GM23338 (cell line): ENCODE results near the gene CAPN1. TPM values are rescaled to one million over a fixed set of nuclear protein-coding genes. Genes with fewer than 3 reads are reported as not detected.

Experiments
- ATAC-seq: fragments of 200-7000 bp; cut with Tn5 transposase; 3 replicates; pipeline ENCODE4 v1.9.1; 2020
- DNase-seq: peaks from one replicate; pipeline ENCODE4 v3.0.0-alpha.2; 2015; ENCODE audit warnings: low spot score
- H2AFZ ChIP-seq: fragments of 200-600 bp; sonication (generic); 2 replicates; pipeline ENCODE4 v1.8.0; 2016; ENCODE audit warnings: antibody characterized with exemption, mild to moderate bottlenecking, moderate library complexity
- H3F3A ChIP-seq: fragments of 200-600 bp; sonication (generic); replicated peaks from 2 replicates; pipeline ENCODE4 v1.8.0; 2017; ENCODE audit warnings: antibody characterized with exemption, mixed run types, low read depth
- H3K27ac ChIP-seq: fragments of 200-600 bp; sonication (generic); 2 replicates; pipeline ENCODE4 v1.6.1; 2016; ENCODE audit warnings: low read depth
- H3K27me3 ChIP-seq: fragments of 200-600 bp; sonication (generic); 2 replicates; pipeline ENCODE4 v1.8.0; 2016; ENCODE audit warnings: mild to moderate bottlenecking, mixed run types, moderate library complexity; ENCODE audit not compliant: insufficient read depth
- H3K36me3 ChIP-seq: fragments of 200-600 bp; sonication (generic); 2 replicates; pipeline ENCODE4 v1.8.0; 2016; ENCODE audit warnings: mild to moderate bottlenecking; ENCODE audit not compliant: insufficient read depth
- H3K4me1 ChIP-seq: fragments of 200-600 bp; sonication (generic); 2 replicates; pipeline ENCODE4 v1.8.0; 2016; ENCODE audit warnings: mild to moderate bottlenecking, moderate library complexity; ENCODE audit not compliant: insufficient read depth
- H3K4me2 ChIP-seq: fragments of 200-600 bp; sonication (generic); 2 replicates; pipeline ENCODE4 v1.7.1; 2017; ENCODE audit warnings: mixed run types
- H3K4me3 ChIP-seq: fragments of 200-600 bp; sonication (generic); 2 replicates; pipeline ENCODE4 v1.6.1; 2016; ENCODE audit warnings: mixed run types
- H3K79me2 ChIP-seq: fragments of 200-600 bp; sonication (generic); replicated peaks from 2 replicates; pipeline ENCODE4 v1.8.0; 2017; ENCODE audit warnings: mild to moderate bottlenecking; ENCODE audit not compliant: insufficient read depth
- H3K9me2 ChIP-seq: fragments of 200-600 bp; sonication (generic); 2 replicates; pipeline ENCODE4 v1.8.0; 2017; ENCODE audit not compliant: insufficient read depth
- H4K20me1 ChIP-seq: fragments of 200-600 bp; sonication (generic); replicated peaks from 2 replicates; pipeline ENCODE4 v1.8.0; 2017; ENCODE audit warnings: mild to moderate bottlenecking; ENCODE audit not compliant: insufficient read depth
- H3K27ac Mint-ChIP-seq: 2 replicates; pipeline ENCODE4 v1.8.0; 2020; ENCODE audit warnings: inconsistent platforms, mild to moderate bottlenecking, moderate library complexity, mixed read lengths
- H3K27me3 Mint-ChIP-seq: 3 replicates; pipeline ENCODE4 v1.8.0; 2022; ENCODE audit warnings: low read depth, mild to moderate bottlenecking, moderate library complexity, mixed read lengths, inconsistent platforms; ENCODE audit not compliant: insufficient read depth, poor library complexity
- H3K36me3 Mint-ChIP-seq: 3 replicates; pipeline ENCODE4 v1.8.0; 2021; ENCODE audit warnings: low read depth, mild to moderate bottlenecking, inconsistent platforms, moderate library complexity, mixed read lengths
- H3K4me1 Mint-ChIP-seq: 3 replicates; pipeline ENCODE4 v1.8.0; 2020; ENCODE audit warnings: mild to moderate bottlenecking, inconsistent platforms, mixed read lengths
- H3K4me3 Mint-ChIP-seq: 3 replicates; pipeline ENCODE4 v1.8.0; 2021; ENCODE audit warnings: moderate library complexity, mild to moderate bottlenecking, inconsistent platforms, mixed read lengths
- H3K9me3 Mint-ChIP-seq: 3 replicates; pipeline ENCODE4 v1.8.0; 2020; ENCODE audit warnings: moderate library complexity, mild to moderate bottlenecking, inconsistent platforms, mixed read lengths
- CREB1 ChIP-seq: fragments of 250-450 bp; sonication (Bioruptor Pico); IDR thresholded peaks from 2 replicates; pipeline ENCODE4 v1.5.0; 2020; ENCODE audit warnings: low read depth, mild to moderate bottlenecking, moderate library complexity
- JUNB ChIP-seq: IDR thresholded peaks from one replicate; pipeline ENCODE4 v1.6.1; 2016; ENCODE audit warnings: antibody characterized with exemption; ENCODE audit not compliant: unreplicated experiment
- NANOG ChIP-seq: IDR thresholded peaks from 2 replicates; pipeline ENCODE4 v1.6.1; 2016; ENCODE audit warnings: antibody characterized with exemption, borderline replicate concordance
- POLR2AphosphoS5 ChIP-seq: IDR thresholded peaks from 2 replicates; pipeline ENCODE4 v1.6.1; 2016; ENCODE audit warnings: antibody characterized with exemption, low read depth
- polyA plus RNA-seq: library from polyadenylated mRNA; unstranded; fragments of >200 nt; fragmentation: Nextera tagmentation; extraction: Ambion mirVana; gene quantifications from 2 replicates; pipeline ENCODE4 v1.2.1, GENCODE V29; 2016
- total RNA-seq: library from RNA; depleted of rRNA; stranded (reverse); fragments of >200 nt; shearing (Covaris generic); gene quantifications from 2 replicates; pipeline ENCODE4 v1.2.3, GENCODE V29; 2014
- TF ChIP-seq, protein P1 (sequence below): IDR thresholded peaks from one replicate; pipeline ENCODE4 v1.6.1; 2018; ENCODE audit warnings: antibody characterized with exemption; ENCODE audit not compliant: unreplicated experiment
- TF ChIP-seq, protein P2 (sequence below): IDR thresholded peaks from 2 replicates; pipeline ENCODE4 v1.6.1; 2016; ENCODE audit warnings: antibody characterized with exemption

Gene CAPN1
- total and polyA plus RNA-seq, 2 experiments from 2014 or later = 67.3 to 277 TPM

DNA sequence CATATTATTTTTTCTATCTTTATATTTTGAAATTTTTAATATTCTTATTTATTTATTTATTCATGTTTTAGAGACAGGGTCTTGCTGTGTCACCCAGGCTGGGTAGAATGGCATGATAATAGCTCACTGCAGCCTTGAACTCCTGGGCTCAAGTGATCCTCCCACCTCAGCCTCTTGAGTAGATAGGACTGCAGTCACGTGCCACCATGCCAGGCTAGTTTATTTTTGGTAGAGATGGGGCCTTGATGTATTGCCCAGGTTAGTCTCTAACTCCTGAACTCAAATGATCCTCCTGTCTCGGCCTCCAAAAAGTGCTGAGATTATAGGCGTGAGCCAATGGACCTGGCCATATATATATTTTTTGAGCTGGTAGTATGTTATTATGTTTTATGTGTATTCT, 14.1 kb upstream of the CAPN1 start (continued):
- TF ChIP-seq, protein P1, sequence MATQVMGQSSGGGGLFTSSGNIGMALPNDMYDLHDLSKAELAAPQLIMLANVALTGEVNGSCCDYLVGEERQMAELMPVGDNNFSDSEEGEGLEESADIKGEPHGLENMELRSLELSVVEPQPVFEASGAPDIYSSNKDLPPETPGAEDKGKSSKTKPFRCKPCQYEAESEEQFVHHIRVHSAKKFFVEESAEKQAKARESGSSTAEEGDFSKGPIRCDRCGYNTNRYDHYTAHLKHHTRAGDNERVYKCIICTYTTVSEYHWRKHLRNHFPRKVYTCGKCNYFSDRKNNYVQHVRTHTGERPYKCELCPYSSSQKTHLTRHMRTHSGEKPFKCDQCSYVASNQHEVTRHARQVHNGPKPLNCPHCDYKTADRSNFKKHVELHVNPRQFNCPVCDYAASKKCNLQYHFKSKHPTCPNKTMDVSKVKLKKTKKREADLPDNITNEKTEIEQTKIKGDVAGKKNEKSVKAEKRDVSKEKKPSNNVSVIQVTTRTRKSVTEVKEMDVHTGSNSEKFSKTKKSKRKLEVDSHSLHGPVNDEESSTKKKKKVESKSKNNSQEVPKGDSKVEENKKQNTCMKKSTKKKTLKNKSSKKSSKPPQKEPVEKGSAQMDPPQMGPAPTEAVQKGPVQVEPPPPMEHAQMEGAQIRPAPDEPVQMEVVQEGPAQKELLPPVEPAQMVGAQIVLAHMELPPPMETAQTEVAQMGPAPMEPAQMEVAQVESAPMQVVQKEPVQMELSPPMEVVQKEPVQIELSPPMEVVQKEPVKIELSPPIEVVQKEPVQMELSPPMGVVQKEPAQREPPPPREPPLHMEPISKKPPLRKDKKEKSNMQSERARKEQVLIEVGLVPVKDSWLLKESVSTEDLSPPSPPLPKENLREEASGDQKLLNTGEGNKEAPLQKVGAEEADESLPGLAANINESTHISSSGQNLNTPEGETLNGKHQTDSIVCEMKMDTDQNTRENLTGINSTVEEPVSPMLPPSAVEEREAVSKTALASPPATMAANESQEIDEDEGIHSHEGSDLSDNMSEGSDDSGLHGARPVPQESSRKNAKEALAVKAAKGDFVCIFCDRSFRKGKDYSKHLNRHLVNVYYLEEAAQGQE = no peak
- TF ChIP-seq, protein P2, sequence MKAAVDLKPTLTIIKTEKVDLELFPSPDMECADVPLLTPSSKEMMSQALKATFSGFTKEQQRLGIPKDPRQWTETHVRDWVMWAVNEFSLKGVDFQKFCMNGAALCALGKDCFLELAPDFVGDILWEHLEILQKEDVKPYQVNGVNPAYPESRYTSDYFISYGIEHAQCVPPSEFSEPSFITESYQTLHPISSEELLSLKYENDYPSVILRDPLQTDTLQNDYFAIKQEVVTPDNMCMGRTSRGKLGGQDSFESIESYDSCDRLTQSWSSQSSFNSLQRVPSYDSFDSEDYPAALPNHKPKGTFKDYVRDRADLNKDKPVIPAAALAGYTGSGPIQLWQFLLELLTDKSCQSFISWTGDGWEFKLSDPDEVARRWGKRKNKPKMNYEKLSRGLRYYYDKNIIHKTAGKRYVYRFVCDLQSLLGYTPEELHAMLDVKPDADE = no peak
- no peak for TF ChIP-seq CREB1 (CRISPR knock-in tag)

DNA sequence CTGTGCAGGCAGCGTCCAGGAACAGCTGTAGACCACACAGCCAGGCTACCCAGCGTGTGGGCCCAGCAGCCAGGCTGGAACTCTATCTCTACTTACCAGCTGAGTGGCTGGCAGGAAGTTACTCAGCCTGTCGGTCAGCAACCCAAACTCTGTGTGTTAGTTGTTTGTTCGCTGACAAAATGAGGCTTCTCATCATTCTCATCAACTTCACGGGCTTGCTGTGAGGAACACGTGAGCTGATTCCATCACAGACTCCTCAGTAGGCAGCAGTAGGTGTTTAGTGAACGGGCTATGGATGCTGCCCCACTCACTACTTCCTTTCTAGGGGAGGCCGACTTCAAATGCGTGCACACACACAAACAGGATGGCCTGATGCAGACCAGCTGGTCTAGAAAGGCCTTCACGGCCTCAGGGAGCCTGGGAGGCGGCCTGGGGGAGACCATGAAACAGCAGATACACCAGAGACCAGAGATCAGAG, 12.5 kb upstream of the CAPN1 start:
- no peaks in the 10 kb centered on the region for H3K9me3 Mint-ChIP-seq
- H3K4me1 Mint-ChIP-seq = peaks cover 14% of the 10 kb centered on the region
- H3K27me3 Mint-ChIP-seq = peaks cover 10% of the 10 kb centered on the region
- H3K27ac ChIP-seq = no peak overlapping the region
- no peaks in the 10 kb centered on the region for H3K9me2 ChIP-seq
- no peaks in the 10 kb centered on the region for H3K36me3 ChIP-seq
- H3K27ac Mint-ChIP-seq = no peak overlapping the region; the same call in 1 of the 2 replicates
- H3K4me1 ChIP-seq = peaks cover 4% of the 10 kb centered on the region
- DNase-seq (no peak), ATAC-seq (no peak)
- H3K4me3 Mint-ChIP-seq = no peak overlapping the region
- H2AFZ ChIP-seq = peak overlapping the region; percentile 90; the same call in 1 of the 2 replicates
- no peaks in the 10 kb centered on the region for H3K36me3 Mint-ChIP-seq
- no peak overlapping the region for H3K4me2 ChIP-seq
- H4K20me1 ChIP-seq = no peaks in the 10 kb centered on the region
- H3K4me3 ChIP-seq = no peak overlapping the region
- H3K27me3 ChIP-seq = no peaks in the 10 kb centered on the region
- no peak for TF ChIP-seq NANOG
- H3K79me2 ChIP-seq = no peaks in the 10 kb centered on the region
- H3F3A ChIP-seq = no peaks in the 10 kb centered on the region

DNA sequence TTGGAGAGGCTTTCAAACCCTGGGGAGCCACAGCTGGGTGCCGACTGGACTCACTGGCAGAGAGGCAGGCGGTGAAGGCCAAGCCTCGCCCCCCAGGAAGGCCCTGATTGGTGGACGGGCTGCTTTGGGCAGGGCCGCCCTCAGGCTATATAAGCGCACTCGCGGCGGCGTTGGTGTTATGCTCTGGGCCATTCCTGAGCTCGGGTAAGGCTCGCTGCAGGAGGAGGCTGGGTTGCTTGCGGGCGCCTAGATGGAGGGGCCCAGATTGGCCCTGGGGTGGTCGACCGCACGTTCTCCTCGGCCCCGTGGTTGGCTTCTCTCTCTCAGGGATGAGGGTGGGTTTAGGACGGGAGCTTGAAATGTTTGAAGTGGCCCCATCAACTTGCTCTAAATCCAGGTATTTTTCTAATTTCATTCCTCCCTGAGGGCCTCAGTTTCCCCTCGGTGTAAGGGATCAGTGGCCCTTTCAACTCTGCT, 11.6 kb upstream of the CAPN1 start, which contains the start of gene SPDYC:
Gene SPDYC (plus strand): TSS at position 176 of the 477 bp plus-strand sequence. CDS start 1,125 bp downstream, outside the sequence.
- peak; percentile 74 for DNase-seq
- Mint-ChIP-seq H3K4me1 (peaks cover 18% of the 10 kb centered on the region), H3K27ac (no peak within 1 kb of the TSS; the same call in 1 of the 2 replicates), H3K9me3 (no peaks in the 10 kb centered on the region), H3K4me3 (no peak within 1 kb of the TSS), H3K27me3 (peaks cover 10% of the 10 kb centered on the region), H3K36me3 (no peaks in the 10 kb centered on the region)
- Histone ChIP-seq H4K20me1 (no peaks in the 10 kb centered on the region), H3K9me2 (no peaks in the 10 kb centered on the region), H3K36me3 (no peaks in the 10 kb centered on the region), H3K79me2 (no peaks in the 10 kb centered on the region), H3K27ac (no peak within 1 kb of the TSS), H3F3A (no peaks in the 10 kb centered on the region), H3K27me3 (no peaks in the 10 kb centered on the region), H3K4me1 (peaks cover 4% of the 10 kb centered on the region), H2AFZ (peak within 1 kb of the TSS; percentile 90; the same call in 1 of the 2 replicates), H3K4me3 (no peak within 1 kb of the TSS), H3K4me2 (no peak within 1 kb of the TSS)
- TF ChIP-seq JUNB (no peak), POLR2AphosphoS5 (peak; percentile 41; the same call in 1 of the 2 replicates)
- TF ChIP-seq, protein P2 = no peak
- peak; percentile 88 for ATAC-seq
